Measurements from ENCODE around the gene CASK.
"Not testable (repeated sequence)": the region's sequence is repeated elsewhere in the genome, so short reads cannot be mapped to it uniquely, and the experiment has no call there.

The CASK gene

GRCh38 chrX:41722816-41723618, 200.3 kb downstream of the CASK start:
- DNase-seq = no peak

DNA sequence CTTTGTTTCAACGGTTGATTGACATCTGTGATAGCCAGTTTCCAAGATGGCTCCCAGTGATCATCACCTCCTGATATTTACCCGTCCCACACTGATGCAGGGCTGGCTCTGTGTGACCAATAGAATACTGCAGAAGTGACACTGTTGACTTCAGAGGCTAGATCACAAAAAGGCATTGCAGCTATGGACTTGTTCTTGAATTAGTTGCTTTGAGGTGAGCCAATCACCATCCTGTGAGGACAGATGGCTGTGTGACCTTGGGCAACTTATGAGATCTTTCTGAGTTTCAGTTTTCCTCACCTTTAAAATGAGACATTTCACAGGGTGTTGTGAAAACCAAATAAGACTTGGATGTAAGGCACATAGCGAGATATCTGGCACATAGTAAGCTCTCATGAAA, 201.1 kb downstream of the CASK start:
- no peak for DNase-seq

DNA sequence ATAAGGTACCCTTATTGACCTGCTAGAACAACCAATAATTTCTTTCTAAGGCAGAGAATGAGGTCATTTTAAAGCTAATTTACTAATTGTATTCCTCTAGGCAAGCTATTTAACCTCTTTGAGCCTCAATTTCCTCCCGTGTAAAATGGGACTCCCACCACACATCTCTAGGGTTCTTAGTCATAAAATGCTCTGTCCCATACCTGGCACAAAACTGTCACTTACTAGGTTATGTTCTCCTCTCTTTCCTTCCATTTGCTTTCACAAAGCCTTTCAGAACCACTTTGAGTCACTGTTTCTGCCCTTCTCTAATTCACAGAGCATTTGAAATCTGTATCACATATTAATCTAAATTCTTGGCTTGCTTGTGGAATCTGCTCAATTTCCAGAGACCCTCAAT, 201.8 kb downstream of the CASK start:
- DNase-seq = no peak

- DNase-seq = no peak
These were observed 203.1 kb downstream of the CASK start for GRCh38 chrX:41720125-41720779.

DNA sequence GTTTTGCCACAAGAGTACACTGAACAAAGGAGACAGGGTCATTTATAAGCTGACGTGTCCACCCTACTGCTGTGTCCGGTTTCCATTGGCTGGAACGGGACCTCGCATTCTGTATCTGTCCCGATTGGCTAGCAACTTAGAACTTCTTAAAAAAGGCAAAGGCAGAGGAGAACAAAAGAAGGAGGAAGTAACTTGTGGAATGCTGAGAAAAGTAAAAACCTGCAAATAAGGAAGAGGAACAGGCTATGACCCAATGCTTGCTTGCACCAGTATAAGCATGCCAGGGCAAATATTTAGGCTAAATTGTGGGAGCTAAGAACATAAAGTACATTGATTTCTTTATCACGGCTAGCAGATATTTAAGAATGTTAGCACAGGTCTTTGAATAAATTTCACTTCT, 203.7 kb downstream of the CASK start:
- not testable (repeated sequence) for DNase-seq

GRCh38 chrX:41718481-41719235, 204.7 kb downstream of the CASK start:
- no peak for DNase-seq

DNA sequence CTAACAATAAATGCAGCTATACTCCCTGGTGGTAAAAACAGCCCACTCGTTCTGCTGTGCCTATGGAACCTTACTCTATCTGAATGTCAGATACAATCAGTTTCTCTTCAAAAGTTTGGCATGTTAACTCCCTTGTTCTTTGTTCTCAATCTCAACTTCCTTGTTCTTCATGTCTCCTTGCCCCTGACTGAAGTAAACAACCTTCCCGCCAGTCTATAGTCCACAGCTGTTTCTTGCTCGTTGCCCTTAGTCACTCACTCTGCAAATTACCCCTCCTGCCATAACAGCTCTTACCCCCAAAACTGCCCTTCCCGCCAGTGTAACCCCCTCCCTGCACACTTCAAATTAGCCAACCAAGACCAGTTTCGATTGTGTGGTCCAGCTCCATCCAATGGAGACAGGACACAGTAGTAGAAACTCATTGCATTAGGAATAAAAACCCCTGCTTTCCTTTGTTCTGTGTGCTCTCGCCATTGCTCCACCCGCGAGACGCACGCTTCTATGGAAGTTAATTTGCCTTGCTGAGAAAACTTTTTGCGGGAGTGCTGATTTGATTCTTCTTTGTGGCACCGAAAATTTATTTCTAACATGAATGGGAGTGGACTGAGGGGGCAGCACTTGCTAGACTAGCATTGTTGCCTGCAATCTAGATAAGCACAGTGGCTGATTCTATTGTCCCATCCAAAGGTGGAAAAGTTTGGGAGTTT, 206.4 kb downstream of the CASK start:
- DNase-seq = no peak

GRCh38 chrX:41716222-41716621, 207.1 kb downstream of the CASK start:
- DNase-seq = no peak

DNA sequence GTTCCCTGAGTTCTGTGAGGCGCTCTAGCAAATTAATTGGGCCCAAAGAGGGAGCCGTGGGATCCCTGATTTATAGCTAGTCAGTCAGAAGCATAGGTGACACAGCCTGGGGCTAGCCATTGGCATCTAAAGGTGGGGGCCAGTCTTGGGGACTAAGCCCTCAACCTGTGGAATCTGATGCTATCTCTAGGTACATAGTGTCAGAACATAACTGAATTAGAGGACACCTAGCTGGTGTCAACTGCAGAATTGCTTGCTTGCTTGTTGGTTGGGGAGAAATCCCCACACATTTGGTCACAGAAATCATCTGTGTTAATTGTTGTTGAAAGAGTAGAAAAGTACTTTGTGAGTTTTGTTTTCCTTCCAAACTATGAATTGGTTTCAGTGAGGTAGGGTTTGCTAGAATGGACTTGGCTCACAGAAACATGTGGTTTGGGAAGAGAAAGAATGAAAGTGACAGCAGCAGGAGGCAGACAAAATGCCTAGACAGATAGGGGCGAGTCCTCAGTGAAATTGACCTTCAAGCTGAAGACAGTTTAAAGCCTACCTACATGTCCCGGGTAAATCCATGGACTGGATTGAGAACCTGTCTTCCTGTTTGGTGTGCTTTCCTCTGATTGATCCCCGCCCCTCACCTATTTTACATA, 212.2 kb downstream of the CASK start:
- no peak for DNase-seq

DNA sequence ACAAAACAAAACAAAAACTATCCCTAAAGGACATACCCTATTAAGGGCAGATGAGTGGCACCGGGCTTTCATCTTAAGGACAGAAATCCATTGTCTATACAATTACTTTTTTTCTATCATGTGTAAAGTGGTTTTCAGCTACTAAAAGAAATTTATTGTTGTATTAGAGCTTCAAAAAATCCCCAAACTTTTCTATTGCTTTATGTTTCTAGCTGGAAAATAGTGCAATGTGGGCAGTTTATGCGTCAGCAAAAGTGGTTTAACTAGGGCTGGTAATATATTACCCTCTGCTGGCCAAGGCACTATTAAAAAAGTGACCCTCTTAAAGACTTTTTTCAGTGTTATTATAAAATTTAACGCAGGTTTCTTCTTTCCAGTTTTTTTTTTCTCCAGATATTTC, 214.9 kb downstream of the CASK start:
- DNase-seq = no peak

DNA sequence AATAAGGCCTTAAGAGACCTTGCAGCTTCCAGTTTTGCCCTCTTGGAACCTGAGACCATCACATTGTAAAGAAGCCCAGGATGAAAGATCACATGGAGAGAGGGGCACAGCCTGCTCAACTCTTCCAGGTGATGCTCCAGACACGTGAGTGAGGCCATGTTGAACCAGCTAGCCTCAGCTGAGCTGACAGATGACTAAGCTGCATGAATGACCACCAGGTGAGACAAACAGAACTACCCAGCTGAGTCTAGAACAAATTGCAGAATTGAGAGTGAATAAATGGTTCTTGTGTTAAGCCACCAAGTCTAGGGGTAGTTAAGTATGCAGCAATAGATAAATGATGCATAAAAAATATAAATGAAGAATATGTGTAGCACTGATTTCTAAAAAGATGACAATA, 216.1 kb downstream of the CASK start:
- no peak for DNase-seq

GRCh38 chrX:41705680-41706374, 217.5 kb downstream of the CASK start:
- no peak for DNase-seq

GRCh38 chrX:41705042-41705441, 218.3 kb downstream of the CASK start:
- no peak for DNase-seq

- DNase-seq = no peak
These were observed 219.8 kb downstream of the CASK start for GRCh38 chrX:41703574-41704029.

DNA sequence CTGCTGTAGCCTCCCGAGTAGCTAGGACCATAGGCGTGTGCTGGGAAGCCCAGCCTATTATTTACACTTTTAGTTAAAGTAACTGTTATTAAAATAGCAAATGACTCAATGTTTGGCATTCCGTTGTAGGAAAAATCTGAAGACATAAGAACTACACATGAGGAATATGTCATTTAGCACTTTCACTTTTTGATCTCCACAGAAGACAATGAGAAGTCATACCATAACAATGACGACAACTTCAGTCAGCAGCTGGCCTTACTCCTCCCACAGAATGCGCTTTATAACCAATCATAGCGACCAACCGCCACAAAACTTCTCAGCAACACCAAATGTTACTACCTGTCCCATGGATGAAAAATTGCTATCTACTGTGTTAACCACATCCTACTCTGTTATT, 227.9 kb downstream of the CASK start:
- DNase-seq = no peak

GRCh38 chrX:41693024-41693423, 230.3 kb downstream of the CASK start:
- DNase-seq = no peak

DNA sequence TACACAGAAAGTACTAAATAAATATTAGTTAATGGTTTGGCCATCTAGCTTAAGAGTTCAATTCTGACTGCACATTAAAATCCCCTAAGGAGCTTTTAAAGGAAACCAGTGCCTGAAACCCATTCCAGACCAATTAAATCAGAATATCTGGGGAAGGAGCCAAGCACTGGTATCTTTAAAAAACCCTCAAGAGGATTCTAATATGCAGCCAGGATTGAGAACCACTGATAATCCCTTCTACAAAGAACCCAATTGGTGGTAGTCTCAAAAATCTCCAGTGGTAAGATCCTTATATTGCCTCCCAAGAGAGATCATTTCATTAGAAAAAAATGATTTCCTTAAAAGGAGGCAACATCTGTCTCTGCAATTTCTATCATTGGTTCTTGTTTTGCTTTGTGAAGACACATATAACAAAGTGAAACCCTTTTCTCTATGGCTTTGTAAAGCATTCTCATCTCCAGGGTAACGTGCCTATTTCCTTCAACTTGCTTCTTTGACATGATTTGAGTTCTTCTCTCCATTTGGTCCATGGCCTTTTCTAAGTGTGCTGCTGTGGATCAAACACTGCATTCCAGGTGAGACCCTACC, 231.1 kb downstream of the CASK start:
- DNase-seq = no peak

GRCh38 chrX:41689711-41690110, 233.6 kb downstream of the CASK start:
- DNase-seq = no peak

DNA sequence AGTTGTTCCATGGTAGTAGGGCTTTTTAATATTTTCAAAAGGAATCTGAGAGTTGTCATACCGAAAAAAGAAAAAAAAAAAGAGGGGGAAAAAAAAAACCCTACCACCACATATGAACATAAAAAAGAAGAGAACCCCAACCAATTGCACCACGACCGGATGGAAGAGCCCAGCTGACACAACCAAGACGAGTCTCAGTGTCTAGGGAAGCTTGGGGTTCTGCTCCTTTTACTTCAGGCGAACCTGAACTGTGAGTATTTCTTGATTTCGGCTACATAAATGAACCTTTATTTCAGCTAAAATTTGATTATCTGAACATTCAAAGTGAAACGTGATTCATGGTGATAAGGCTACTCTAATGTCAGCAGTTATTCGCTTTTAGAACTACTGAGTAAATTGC, 234.5 kb downstream of the CASK start, which contains the start of gene GPR34:
TSS of gene GPR34 (plus strand) at position 139 of the 400 bp plus-strand sequence. CDS start 6,661 bp downstream, outside the sequence.
- DNase-seq = no peak

- no peak for DNase-seq
These were observed 235.2 kb downstream of the CASK start for GRCh38 chrX:41688156-41688555.

DNA sequence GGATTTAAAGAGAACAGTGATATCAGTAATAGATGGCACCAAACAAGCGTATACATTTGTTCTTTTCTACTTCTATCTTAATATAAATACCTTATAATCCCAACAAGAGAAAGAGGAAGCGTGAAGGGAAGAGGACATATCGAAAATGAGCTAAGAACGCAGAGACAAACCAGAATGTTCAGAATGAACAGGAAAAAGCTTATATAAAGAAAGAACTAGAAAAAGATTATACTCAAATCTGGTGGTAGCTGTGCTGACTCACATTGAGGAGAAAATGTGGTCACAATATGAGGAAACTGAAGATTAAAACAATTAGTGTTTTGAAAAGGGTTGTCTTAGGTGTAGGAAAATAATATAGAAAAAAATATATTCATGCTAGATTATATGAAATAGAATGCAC, 236.6 kb downstream of the CASK start:
- no peak for DNase-seq

Data from NCI-H82 (cell line).